B cell (primary cell): ENCODE data around the gene TMEM120B. TPM values are rescaled to one million over a fixed set of nuclear protein-coding genes. Genes with fewer than 3 reads are reported as not detected.
"Not testable (repeated sequence)": the region's sequence is repeated elsewhere in the genome, so short reads cannot be mapped to it uniquely, and the experiment has no call there.

ENCODE experiments used
- ATAC-seq: fragments of 200-7000 bp; cut with Tn5 transposase; one replicate; pipeline ENCODE4 v1.10.0; 2021; ENCODE audit warnings: low read depth, mild to moderate bottlenecking, moderate number of reproducible peaks, moderate library complexity
- CTCF ChIA-PET: fragments of 350-600 bp; sonication (Branson Sonifier 250); formaldehyde crosslinking; loops from one replicate; lab custom pipeline; 2021; ENCODE audit warnings: antibody characterized with exemption, inconsistent platforms; lab: Charles Lee
- POLR2A ChIA-PET: fragments of 350-600 bp; sonication (Branson Sonifier 250); formaldehyde crosslinking; loops from one replicate; lab custom pipeline; 2021; ENCODE audit warnings: antibody characterized with exemption; lab: Charles Lee
- DNase-seq: peaks from one replicate; pipeline ENCODE4 v3.0.0; 2013
- H2AFZ ChIP-seq: 2 replicates; pipeline ENCODE4 v1.6.1; 2012; ENCODE audit warnings: mild to moderate bottlenecking, low read depth, low read length; ENCODE audit not compliant: insufficient read depth, poor library complexity, severe bottlenecking
- H3K27ac ChIP-seq, 2 donors: 1 replicate in 1 of 2; 2 replicates in 1 of 2; pipeline ENCODE4 v1.5.1; 2012 to 2013; ENCODE audit warnings: low read length in 2 of 2, mild to moderate bottlenecking in 2 of 2, moderate library complexity in 1 of 2
- H3K27me3 ChIP-seq, 4 experiments: fragments of 200-600 bp in 1 of 4; sonication (generic) in 1 of 4; replicated peaks in 1 of 4; 1 replicate in 2 of 4; 2 replicates in 2 of 4; pipeline versions ENCODE4 v1.6.1 to v1.7.0; 2013 to 2016; ENCODE audit warnings: low read length in 3 of 4, mild to moderate bottlenecking in 2 of 4, mixed read lengths in 1 of 4, moderate library complexity in 1 of 4; ENCODE audit not compliant: insufficient read depth in 4 of 4, control insufficient read depth in 3 of 4; ENCODE audit errors: control extremely low read depth in 1 of 4
- H3K36me3 ChIP-seq, 2 experiments: replicated peaks in 1 of 2; 1 replicate in 1 of 2; 2 replicates in 1 of 2; pipeline versions ENCODE4 v1.6.1 to v1.7.1; 2013; ENCODE audit warnings: low read length in 1 of 2; ENCODE audit not compliant: insufficient read depth in 2 of 2, control insufficient read depth in 1 of 2; ENCODE audit errors: control extremely low read depth in 1 of 2, extremely low read depth in 1 of 2
- H3K4me1 ChIP-seq, 2 donors: fragments of 200-600 bp in 1 of 2; sonication (generic) in 1 of 2; 1 replicate in 1 of 2; 2 replicates in 1 of 2; pipeline versions ENCODE4 v1.5.1 to v1.6.1; 2013 to 2017; ENCODE audit warnings: low read length in 2 of 2; ENCODE audit not compliant: control insufficient read depth in 2 of 2, insufficient read depth in 2 of 2
- H3K4me2 ChIP-seq: replicated peaks from 2 replicates; pipeline ENCODE3; 2012; ENCODE audit warnings: mild to moderate bottlenecking, low read depth, low read length; ENCODE audit not compliant: poor library complexity, severe bottlenecking
- H3K4me3 ChIP-seq, 5 experiments: fragments of 200-600 bp in 1 of 5; sonication (generic) in 1 of 5; 1 replicate in 3 of 5; 2 replicates in 2 of 5; pipeline versions ENCODE4 v1.5.1 to v1.7.0; 2011 to 2016; ENCODE audit warnings: low read length in 4 of 5, mild to moderate bottlenecking in 4 of 5, low read depth in 2 of 5, control low read depth in 1 of 5, moderate library complexity in 1 of 5; ENCODE audit not compliant: insufficient read depth in 1 of 5; ENCODE audit errors: control extremely low read depth in 1 of 5, extremely low read depth in 1 of 5
- H3K79me2 ChIP-seq: fragments of 200-600 bp; sonication (generic); one replicate; pipeline ENCODE4 v1.6.0; 2016; ENCODE audit warnings: low read length; ENCODE audit not compliant: control insufficient read depth, insufficient read depth
- H3K9ac ChIP-seq: fragments of 200-600 bp; sonication (generic); 2 replicates; pipeline ENCODE4 v1.6.1; 2017; ENCODE audit warnings: mild to moderate bottlenecking, low read length, moderate library complexity
- H3K9me3 ChIP-seq, 3 donors: one replicate each; pipeline versions ENCODE4 v1.6.1 to v1.7.1; 2013; ENCODE audit warnings: low read length in 2 of 3; ENCODE audit not compliant: control insufficient read depth in 2 of 3, insufficient read depth in 1 of 3; ENCODE audit errors: control extremely low read depth in 1 of 3
- H4K20me1 ChIP-seq: 2 replicates; pipeline ENCODE4 v1.6.0; 2012; ENCODE audit warnings: mild to moderate bottlenecking, low read length; ENCODE audit not compliant: insufficient read depth, control insufficient read depth, poor library complexity, severe bottlenecking
- H3K27ac Mint-ChIP-seq: one replicate; pipeline ENCODE4 v1.8.0; 2021; ENCODE audit warnings: mixed read lengths
- H3K27me3 Mint-ChIP-seq: one replicate; pipeline ENCODE4 v1.8.0; 2021; ENCODE audit warnings: mixed read lengths
- H3K4me1 Mint-ChIP-seq: one replicate; pipeline ENCODE4 v1.8.0; 2021; ENCODE audit warnings: mixed read lengths
- H3K4me3 Mint-ChIP-seq: one replicate; pipeline ENCODE4 v1.8.0; 2021; ENCODE audit warnings: mixed read lengths
- H3K9me3 Mint-ChIP-seq: one replicate; pipeline ENCODE4 v1.8.0; 2022; ENCODE audit warnings: mixed read lengths; ENCODE audit not compliant: insufficient read depth
- CTCF ChIP-seq: fragments of 200-600 bp; IDR thresholded peaks from one replicate; pipeline ENCODE4 v1.8.0; 2022; ENCODE audit warnings: antibody characterized with exemption, mild to moderate bottlenecking
- EZH2 ChIP-seq: IDR thresholded peaks from 2 replicates; pipeline ENCODE4 v1.6.1; 2012; ENCODE audit warnings: borderline replicate concordance, low read depth, mild to moderate bottlenecking, moderate library complexity, low read length; ENCODE audit not compliant: insufficient read depth, poor library complexity, severe bottlenecking
- WGBS: methylation state at CpG from one replicate; pipeline ENCODE4 v1.1.5; 2013; ENCODE audit warnings: missing lambda C conversion rate; ENCODE audit not compliant: insufficient coverage; 5-methylcytosine and 5-hydroxymethylcytosine counted together
- intact Hi-C: fragments of 100-400 bp; cut with micrococcal nuclease; formaldehyde crosslinking; loops from one replicate; pipeline ENCODE4 v1.10.0; 2022
- polyA plus RNA-seq: library from polyadenylated mRNA; depleted of rRNA; stranded (reverse); fragments of >200 nt; gene quantifications from 2 replicates; pipeline ENCODE4 v1.2.3, GENCODE V29; 2012
- total RNA-seq, 2 donors: library from RNA; stranded (reverse); fragments of 120-200 nt in 1 of 2; gene quantifications; 1 replicate in 1 of 2; 2 replicates in 1 of 2; pipeline versions ENCODE4 v1.2.3 to v1.2.4, GENCODE V29; 2013 to 2022

The TMEM120B gene
- total and polyA plus RNA-seq, 2 donors (not counting 1 experiment from before 2014, with no cell fraction given), result 9.2 to 9.7 TPM

GRCh38 chr12:121678305-121678704 lies 34.2 kb upstream of the TMEM120B start:
- ChIA-PET CTCF (interaction anchor here (1.1 to 9.6 kb wide), 3 partner anchors 51 to 178 kb away, joined by 5 to 178 read pairs (median 39); partner anchors contain the start of gene ORAI1), POLR2A (no interaction called here)
- H3K27ac ChIP-seq, result no peak overlapping the region
- no peak for DNase-seq
- H4K20me1 ChIP-seq, result no peaks in the 10 kb centered on the region
- no CpG with 5 or more reads among the region's 3 CpGs for WGBS
- H3K79me2 ChIP-seq, result peaks cover 3% of the 10 kb centered on the region
- no peak for ATAC-seq
- H2AFZ ChIP-seq, result no peak overlapping the region
- Mint-ChIP-seq H3K9me3 (no peaks in the 10 kb centered on the region), H3K27ac (no peak overlapping the region), H3K4me3 (no peak overlapping the region), H3K27me3 (no peaks in the 10 kb centered on the region), H3K4me1 (peaks cover 4% of the 10 kb centered on the region)
- H3K9me3 ChIP-seq, result no peaks in the 10 kb centered on the region
- no peak overlapping the region for H3K4me3 ChIP-seq
- H3K36me3 ChIP-seq, result no peaks in the 10 kb centered on the region
- H3K4me2 ChIP-seq, result no peak overlapping the region
- peaks cover 0 to 4% of the 10 kb centered on the region in 2 donors for H3K4me1 ChIP-seq
- intact Hi-C loops, result no loop called here
- TF ChIP-seq EZH2 (no peak), CTCF (no peak)
- no peaks in the 10 kb centered on the region for H3K27me3 ChIP-seq
- no peak overlapping the region for H3K9ac ChIP-seq

GRCh38 chr12:121678716-121679300 lies 33.7 kb upstream of the TMEM120B start:
- peaks cover 0 to 3% of the 10 kb centered on the region in 2 donors for H3K4me1 ChIP-seq
- H3K27me3 Mint-ChIP-seq, result no peaks in the 10 kb centered on the region
- peaks cover 3% of the 10 kb centered on the region for H3K79me2 ChIP-seq
- intact Hi-C loops, result no loop called here
- H3K9me3 Mint-ChIP-seq, result no peaks in the 10 kb centered on the region
- CTCF ChIA-PET, result interaction anchor here (0.7 to 9.6 kb wide), 5 partner anchors 10 to 126 kb away, joined by 3 to 178 read pairs (median 5); partner anchors contain the start of gene ORAI1
- no peak overlapping the region for H3K4me3 ChIP-seq
- no peaks in the 10 kb centered on the region for H3K9me3 ChIP-seq
- H3K4me1 Mint-ChIP-seq, result peaks cover 2% of the 10 kb centered on the region
- H4K20me1 ChIP-seq, result no peaks in the 10 kb centered on the region
- POLR2A ChIA-PET, result interaction anchor here (0.6 kb wide), 1 partner anchor 200 kb away, joined by 9 read pairs; no protein-coding TSS in a partner anchor
- no peak for TF ChIP-seq CTCF
- DNase-seq (no peak), ATAC-seq (no peak)
- 86% methylated on average over 8 of the region's 9 CpGs for WGBS
- H3K27ac ChIP-seq, result no peak overlapping the region
- no peak overlapping the region for H3K9ac ChIP-seq
- H2AFZ ChIP-seq, result no peak overlapping the region
- H3K36me3 ChIP-seq, result no peaks in the 10 kb centered on the region
- no peaks in the 10 kb centered on the region for H3K27me3 ChIP-seq
- H3K4me3 Mint-ChIP-seq, result no peak overlapping the region
- H3K27ac Mint-ChIP-seq, result peak overlapping the region; percentile 65
- no peak overlapping the region for H3K4me2 ChIP-seq

- H4K20me1 ChIP-seq, H3K27me3 ChIP-seq, H3K4me2 ChIP-seq, H3K4me3 ChIP-seq, H3K27me3 Mint-ChIP-seq, ATAC-seq, H3K4me3 Mint-ChIP-seq, H3K9me3 ChIP-seq, H3K4me1 Mint-ChIP-seq, DNase-seq, H3K36me3 ChIP-seq, H3K9me3 Mint-ChIP-seq, H3K27ac ChIP-seq, H3K79me2 ChIP-seq, H3K9ac ChIP-seq, H2AFZ ChIP-seq, H3K4me1 ChIP-seq, intact Hi-C loops: not testable (repeated sequence)
- POLR2A ChIA-PET, result interaction anchor here (0.7 kb wide), 1 partner anchor 212 kb away, joined by 3 read pairs; no protein-coding TSS in a partner anchor
- WGBS, result 94% methylated on average over 6 of the region's 13 CpGs
- CTCF ChIA-PET, result interaction anchor here (0.7 to 9.6 kb wide), 7 partner anchors 11 to 185 kb away, joined by 3 to 178 read pairs (median 5); partner anchors contain the start of gene ORAI1
- H3K27ac Mint-ChIP-seq, result peak overlapping the region; percentile 43
Measured at GRCh38 chr12:121679661-121680197, 32.8 kb upstream of the TMEM120B start.
